Measurements from ENCODE around the gene RPLP2.

- TF ChIP-seq POLR2AphosphoS5 (IDR thresholded peaks at IDR 0.05; ENCODE audit: low read depth, low read length) (no peak), TAF1 (IDR thresholded peaks at IDR 0.05; ENCODE audit: low read depth, low read length) (no peak), POLR2A (IDR thresholded peaks at IDR 0.05; ENCODE audit: low read depth, low read length) (peak; percentile 23; the same call in 1 of the 2 replicates), SPI1 (IDR thresholded peaks at IDR 0.05; ENCODE audit: low read depth, low read length) (no peak), POU2F2 (IDR thresholded peaks at IDR 0.05; ENCODE audit: low read depth, low read length) (no peak), PAX5 (IDR thresholded peaks at IDR 0.05; ENCODE audit: insufficient read depth, low read length, severe bottlenecking) (no peak)
Measured at GRCh38 chr11:825366-826226, 15.8 kb downstream of the RPLP2 start.

Data from GM12891 (cell line).